ENCODE results near the gene SPTY2D1.

Gene SPTY2D1

GRCh38 chr11:18564149-18564548 lies 70.0 kb downstream of the SPTY2D1 start:
- DNase-seq: no peak

GRCh38 chr11:18563090-18563730 lies 70.9 kb downstream of the SPTY2D1 start:
- no peak for DNase-seq

All from right kidney (tissue), 1 donor.